Activated T-cell treated with anti-CD3 and anti-CD28 coated beads for 24 hours (primary cell): ENCODE measurements around the gene RBMS1.

Experiments
- DNase-seq: peaks from one replicate; pipeline ENCODE4 v3.0.0-alpha.2; 2020; ENCODE audit warnings: low read depth

Gene RBMS1, protein sequence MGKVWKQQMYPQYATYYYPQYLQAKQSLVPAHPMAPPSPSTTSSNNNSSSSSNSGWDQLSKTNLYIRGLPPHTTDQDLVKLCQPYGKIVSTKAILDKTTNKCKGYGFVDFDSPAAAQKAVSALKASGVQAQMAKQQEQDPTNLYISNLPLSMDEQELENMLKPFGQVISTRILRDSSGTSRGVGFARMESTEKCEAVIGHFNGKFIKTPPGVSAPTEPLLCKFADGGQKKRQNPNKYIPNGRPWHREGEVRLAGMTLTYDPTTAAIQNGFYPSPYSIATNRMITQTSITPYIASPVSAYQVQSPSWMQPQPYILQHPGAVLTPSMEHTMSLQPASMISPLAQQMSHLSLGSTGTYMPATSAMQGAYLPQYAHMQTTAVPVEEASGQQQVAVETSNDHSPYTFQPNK

GRCh38 chr2:160493227-160494028, at the start of gene RBMS1:
TSS of gene RBMS1 (minus strand) at chr2:160493807. CDS start at chr2:160493363, 444 bp downstream.
- peak; percentile 35 for DNase-seq

DNA sequence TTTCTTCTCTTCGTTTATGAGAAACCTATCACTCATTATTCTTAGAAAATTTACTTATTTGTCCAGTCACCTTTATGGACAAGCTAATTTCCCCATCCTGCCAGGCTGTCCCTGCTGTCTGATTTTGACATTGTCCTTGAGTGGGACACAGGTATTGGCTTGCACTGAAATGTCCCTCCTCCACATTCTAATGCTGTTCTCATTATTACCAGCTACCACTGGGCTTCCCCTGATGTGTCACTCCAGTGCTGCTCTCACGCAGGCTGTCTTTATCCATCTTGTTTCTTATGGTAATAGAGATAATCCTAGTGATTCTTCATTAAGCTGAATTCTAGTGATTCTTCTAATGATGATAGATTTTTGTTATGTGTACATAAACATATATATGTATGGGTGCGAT, 48.1 kb upstream of the RBMS1 start:
- no peak for DNase-seq

GRCh38 chr2:160538559-160539355, 45.1 kb upstream of the RBMS1 start:
- DNase-seq, result no peak

DNA sequence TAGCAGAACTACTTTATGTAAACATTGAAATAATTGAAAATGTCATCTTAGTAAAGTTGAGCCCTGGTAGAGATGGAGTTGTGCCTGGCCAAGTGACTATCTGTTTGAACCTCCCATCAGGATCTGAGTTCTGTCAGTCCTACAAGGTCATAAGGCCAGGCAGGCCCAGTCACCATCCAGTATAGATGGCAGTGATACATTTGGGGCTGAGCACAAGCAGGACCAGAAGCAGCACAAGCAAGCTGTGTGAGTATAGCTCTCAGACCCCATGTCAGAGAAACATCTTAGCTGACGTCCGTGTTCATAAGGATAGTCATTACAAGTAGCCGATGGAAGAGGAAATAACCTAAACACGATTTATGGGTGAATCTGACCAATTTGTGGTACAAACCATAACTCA, 44.5 kb upstream of the RBMS1 start:
- DNase-seq, result no peak

- DNase-seq, result no peak
Measured at GRCh38 chr2:160534996-160535395, 41.4 kb upstream of the RBMS1 start.

GRCh38 chr2:160534249-160534648, 40.6 kb upstream of the RBMS1 start:
- DNase-seq, result no peak

- no peak for DNase-seq
Measured at GRCh38 chr2:160533482-160533881, 39.9 kb upstream of the RBMS1 start.

DNA sequence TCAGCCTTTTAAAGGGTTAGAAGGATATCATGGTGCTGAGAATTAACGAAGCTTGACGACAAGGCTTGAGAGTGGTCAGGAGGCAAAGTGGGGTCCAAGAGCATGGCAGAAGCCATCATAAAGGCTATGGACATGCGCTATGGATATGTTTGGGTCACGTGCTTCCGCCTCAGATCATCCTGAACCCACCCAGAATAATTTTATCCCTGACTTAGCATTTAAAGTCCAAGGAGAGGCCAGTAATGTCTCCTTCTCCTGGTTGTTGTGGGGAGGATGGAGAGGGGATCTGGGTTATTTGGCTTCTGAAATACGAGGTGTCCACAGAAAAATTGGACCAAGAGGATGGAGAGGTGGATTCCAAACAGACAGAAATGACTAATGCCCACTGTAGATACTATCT, 38.8 kb upstream of the RBMS1 start:
- no peak for DNase-seq

DNA sequence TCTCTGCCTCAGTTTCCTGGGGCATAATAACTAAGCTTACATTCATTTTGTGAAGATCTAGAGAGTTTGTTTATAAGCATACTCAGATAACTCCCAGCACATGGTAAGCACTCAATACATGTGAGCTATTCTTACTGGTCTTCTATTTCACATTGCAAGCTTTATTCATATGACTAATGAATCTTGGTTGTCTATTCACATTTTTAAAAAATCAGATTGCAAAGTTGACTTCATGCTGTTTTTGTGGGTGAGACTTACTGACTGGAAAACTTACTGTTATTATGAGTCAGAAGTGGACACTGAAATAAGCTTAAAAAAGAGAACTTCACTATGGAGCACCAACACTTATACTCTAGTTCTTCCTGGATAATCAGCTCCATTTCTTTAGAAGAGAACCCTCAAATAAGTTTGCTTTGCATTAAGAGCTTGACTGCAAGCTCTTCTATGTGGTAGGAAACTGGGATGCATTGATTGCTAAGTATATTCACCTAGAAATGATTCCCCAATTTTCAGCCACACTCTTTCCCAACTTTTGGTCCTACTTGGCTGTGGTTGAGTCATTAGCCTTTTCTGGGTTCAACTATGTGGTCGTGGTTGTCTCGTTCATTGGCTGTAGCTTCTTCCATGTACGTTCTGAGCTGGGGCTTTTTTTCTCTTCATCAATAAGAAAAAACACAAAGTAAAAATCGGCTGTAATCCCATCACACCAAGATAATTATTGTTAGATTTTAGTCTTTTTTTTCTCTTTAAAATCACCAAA, 29.5 kb upstream of the RBMS1 start:
- DNase-seq, result no peak

DNA sequence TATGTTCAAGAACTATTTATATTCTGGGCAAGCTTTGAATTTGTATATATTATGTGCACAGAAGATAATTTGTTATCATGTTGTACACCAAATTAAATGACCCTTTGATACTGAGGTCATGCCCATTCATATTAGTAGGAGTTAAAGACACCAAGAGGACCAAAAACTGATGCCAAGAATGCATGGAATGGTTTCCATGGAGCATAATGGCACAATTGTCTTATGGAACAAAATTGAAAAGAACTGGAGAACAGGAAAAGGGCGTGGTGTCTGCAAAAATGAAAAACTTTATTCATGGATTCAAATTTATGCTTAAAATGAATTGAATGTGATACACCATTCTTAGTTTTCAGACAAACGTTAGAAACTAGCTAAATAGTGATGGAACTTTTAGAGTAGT, 24.1 kb upstream of the RBMS1 start:
- DNase-seq, result no peak

GRCh38 chr2:160516547-160517365, 23.1 kb upstream of the RBMS1 start:
- DNase-seq, result no peak

DNA sequence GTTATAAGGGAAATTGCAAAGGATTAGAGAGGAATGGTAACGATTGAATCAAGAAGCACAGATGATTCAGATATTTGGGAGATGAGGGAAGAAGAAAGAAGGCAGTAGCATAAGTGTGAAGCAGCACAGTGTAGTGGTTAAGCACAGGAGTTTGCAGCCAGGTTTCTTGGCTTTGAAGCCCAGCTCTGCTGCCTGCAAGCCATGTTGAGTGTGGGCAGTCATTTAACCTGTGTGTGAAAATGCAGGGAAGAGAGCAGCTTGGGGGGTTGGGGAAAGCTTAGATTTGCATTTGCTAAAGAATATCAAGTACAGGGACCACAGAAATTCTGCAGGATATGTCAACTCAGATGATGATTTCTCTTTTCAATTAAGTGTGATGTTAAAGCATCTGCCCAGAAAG, 21.5 kb upstream of the RBMS1 start:
- no peak for DNase-seq

DNA sequence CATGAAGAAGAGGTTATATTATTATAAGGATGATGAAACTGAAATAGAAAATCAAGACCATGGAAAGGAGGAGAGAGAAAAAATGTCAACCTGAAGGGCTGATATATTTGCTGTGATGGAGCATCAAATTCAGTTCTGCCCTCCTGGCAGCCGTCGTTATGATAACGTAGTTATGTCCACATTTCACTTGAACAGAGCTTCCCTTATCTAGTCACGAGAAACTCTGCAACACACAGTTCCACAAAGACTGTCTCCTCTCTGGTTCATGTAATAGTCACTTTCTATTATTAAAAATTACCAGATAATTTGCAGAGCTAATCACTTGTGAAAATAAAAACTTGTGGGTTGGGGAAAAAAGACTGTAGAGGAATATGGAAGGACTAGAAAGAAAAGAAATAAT, 19.5 kb upstream of the RBMS1 start:
- DNase-seq, result no peak

GRCh38 chr2:160512491-160512890, 18.9 kb upstream of the RBMS1 start:
- DNase-seq, result no peak

- no peak for DNase-seq
Measured at GRCh38 chr2:160510617-160511016, 17.0 kb upstream of the RBMS1 start.

DNA sequence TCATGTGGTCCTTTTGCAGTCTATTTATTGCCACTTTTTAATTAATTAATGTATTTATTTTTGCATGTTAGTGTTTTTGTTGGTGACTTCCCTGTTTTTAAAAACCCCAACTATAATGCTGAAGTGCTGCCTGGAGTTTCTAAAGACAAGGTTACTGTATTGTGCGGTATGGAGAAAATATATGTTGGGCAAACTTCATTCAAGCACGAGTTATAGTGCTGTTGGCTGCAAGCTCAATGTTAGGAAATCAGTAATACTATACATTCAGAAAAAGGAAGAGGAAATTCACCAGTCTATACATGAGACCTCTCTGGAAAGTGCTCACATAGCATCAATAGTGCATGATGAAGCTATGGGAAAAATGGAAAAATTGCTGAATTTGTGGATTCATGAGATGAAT, 15.4 kb upstream of the RBMS1 start:
- no peak for DNase-seq

GRCh38 chr2:160507464-160507863, 13.9 kb upstream of the RBMS1 start:
- DNase-seq, result no peak

GRCh38 chr2:160507046-160507407, 13.4 kb upstream of the RBMS1 start:
- DNase-seq, result no peak

DNA sequence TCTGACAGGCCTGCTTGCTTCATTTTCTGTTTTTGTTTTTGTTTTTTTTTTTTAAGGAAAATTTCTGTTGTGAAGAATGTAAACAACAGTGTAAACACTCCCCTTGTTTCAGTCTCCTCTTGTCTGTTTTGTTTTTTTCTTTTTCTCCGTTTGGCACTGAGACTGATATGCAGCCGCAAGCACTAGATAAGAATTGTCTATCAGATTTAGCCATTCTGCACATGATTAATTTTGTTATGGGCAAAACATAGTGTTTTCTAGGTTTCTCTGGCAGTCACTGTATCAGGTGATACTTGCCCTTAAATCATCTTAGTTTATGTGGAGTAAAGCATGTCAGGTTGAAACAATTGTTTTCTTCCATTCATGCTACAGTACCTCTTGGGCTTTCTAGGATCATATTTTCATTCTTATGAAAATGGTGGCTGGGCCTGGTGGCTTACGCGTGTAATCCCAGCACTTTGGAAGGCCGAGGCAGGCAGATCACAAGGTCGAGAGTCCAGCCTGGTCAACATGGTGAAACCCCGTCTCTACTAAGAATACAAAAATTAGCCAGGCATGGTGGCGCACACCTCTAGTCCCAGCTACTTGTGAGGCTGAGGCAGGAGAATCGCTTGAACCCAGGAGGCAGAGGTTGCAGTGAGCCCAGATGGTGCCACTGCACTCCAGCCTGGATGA, 12.9 kb upstream of the RBMS1 start:
- no peak for DNase-seq

- DNase-seq, result no peak
Measured at GRCh38 chr2:160505256-160505655, 11.6 kb upstream of the RBMS1 start.
